Measurements from ENCODE around the gene NPC1L1. TPM values are rescaled to one million over a fixed set of nuclear protein-coding genes. Genes with fewer than 3 reads are reported as not detected.
A peak's percentile ranks its signal among the peaks of the same experiment; 100 is the strongest.

NPC1L1 gene
- total RNA-seq, 6 experiments from 2014 or later, result not detected

- Mint-ChIP-seq H3K9me3 (no peaks in the 10 kb centered on the region), H3K4me1 (ENCODE audit: low read depth) (peaks cover 32% of the 10 kb centered on the region), H3K27me3 (ENCODE audit: insufficient read depth) (no peaks in the 10 kb centered on the region; the same call in 1 of the 2 replicates), H3K27ac (peak within 1 kb of the TSS; percentile 95), H3K4me3 (peak within 1 kb of the TSS; percentile 100), H3K36me3 (ENCODE audit: low read depth) (peaks cover 53% of the 10 kb centered on the region)
- TF ChIP-seq CTCF (IDR thresholded peaks at IDR 0.05), result no peak
- DNase-seq, result peak; percentile 90
Measured at GRCh38 chr7:44573464-44574286, 32.5 kb upstream of the NPC1L1 start, which contains the start of gene DDX56. TSS of gene DDX56 (minus strand) at chr7:44573908. CDS start at chr7:44573895, 13 bp downstream.

GRCh38 chr7:44572771-44573170 lies 31.6 kb upstream of the NPC1L1 start:
- Mint-ChIP-seq H3K27me3 (ENCODE audit: insufficient read depth) (no peaks in the 10 kb centered on the region; the same call in 1 of the 2 replicates), H3K4me3 (peak overlapping the region; percentile 100), H3K36me3 (ENCODE audit: low read depth) (peaks cover 59% of the 10 kb centered on the region), H3K9me3 (no peaks in the 10 kb centered on the region), H3K27ac (peak overlapping the region; percentile 95), H3K4me1 (ENCODE audit: low read depth) (peaks cover 32% of the 10 kb centered on the region)
- TF ChIP-seq CTCF (IDR thresholded peaks at IDR 0.05), result no peak
- DNase-seq, result no peak

GRCh38 chr7:44569959-44570358 lies 28.8 kb upstream of the NPC1L1 start:
- no peak for DNase-seq
- H3K4me1 Mint-ChIP-seq (ENCODE audit: low read depth), result peaks cover 28% of the 10 kb centered on the region
- no peaks in the 10 kb centered on the region for H3K27me3 Mint-ChIP-seq (ENCODE audit: insufficient read depth)
- H3K9me3 Mint-ChIP-seq, result no peaks in the 10 kb centered on the region
- peaks cover 59% of the 10 kb centered on the region for H3K36me3 Mint-ChIP-seq (ENCODE audit: low read depth)
- no peak overlapping the region for H3K27ac Mint-ChIP-seq
- no peak overlapping the region for H3K4me3 Mint-ChIP-seq
- TF ChIP-seq CTCF (IDR thresholded peaks at IDR 0.05), result no peak

- Mint-ChIP-seq H3K4me3 (no peak overlapping the region), H3K36me3 (ENCODE audit: low read depth) (peaks cover 60% of the 10 kb centered on the region)
- no peak for TF ChIP-seq CTCF (IDR thresholded peaks at IDR 0.05)
Measured at GRCh38 chr7:44568771-44569560, 27.8 kb upstream of the NPC1L1 start.

GRCh38 chr7:44567884-44568283 lies 26.8 kb upstream of the NPC1L1 start:
- DNase-seq, result no peak
- Mint-ChIP-seq H3K4me3 (no peak overlapping the region), H3K27me3 (ENCODE audit: insufficient read depth) (peaks cover 2% of the 10 kb centered on the region), H3K27ac (no peak overlapping the region), H3K4me1 (ENCODE audit: low read depth) (peaks cover 19% of the 10 kb centered on the region), H3K9me3 (no peaks in the 10 kb centered on the region), H3K36me3 (ENCODE audit: low read depth) (peaks cover 57% of the 10 kb centered on the region)
- no peak for TF ChIP-seq CTCF (IDR thresholded peaks at IDR 0.05)

More at GRCh38 chr7:44568771-44569560, 27.8 kb upstream of the NPC1L1 start:
- H3K9me3 Mint-ChIP-seq, result no peaks in the 10 kb centered on the region
- peak overlapping the region; percentile 63 for H3K27ac Mint-ChIP-seq
- H3K4me1 Mint-ChIP-seq (ENCODE audit: low read depth), result peaks cover 18% of the 10 kb centered on the region
- peaks cover 2% of the 10 kb centered on the region for H3K27me3 Mint-ChIP-seq (ENCODE audit: insufficient read depth)
- DNase-seq, result no peak
